ENCODE data around the gene FCN3. TPM values are rescaled to one million over a fixed set of nuclear protein-coding genes. Genes with fewer than 3 reads are reported as not detected.
A peak's percentile ranks its signal among the peaks of the same experiment; 100 is the strongest.

Gene FCN3
- total RNA-seq, 1 donor from 2014 or later = not detected

DNA sequence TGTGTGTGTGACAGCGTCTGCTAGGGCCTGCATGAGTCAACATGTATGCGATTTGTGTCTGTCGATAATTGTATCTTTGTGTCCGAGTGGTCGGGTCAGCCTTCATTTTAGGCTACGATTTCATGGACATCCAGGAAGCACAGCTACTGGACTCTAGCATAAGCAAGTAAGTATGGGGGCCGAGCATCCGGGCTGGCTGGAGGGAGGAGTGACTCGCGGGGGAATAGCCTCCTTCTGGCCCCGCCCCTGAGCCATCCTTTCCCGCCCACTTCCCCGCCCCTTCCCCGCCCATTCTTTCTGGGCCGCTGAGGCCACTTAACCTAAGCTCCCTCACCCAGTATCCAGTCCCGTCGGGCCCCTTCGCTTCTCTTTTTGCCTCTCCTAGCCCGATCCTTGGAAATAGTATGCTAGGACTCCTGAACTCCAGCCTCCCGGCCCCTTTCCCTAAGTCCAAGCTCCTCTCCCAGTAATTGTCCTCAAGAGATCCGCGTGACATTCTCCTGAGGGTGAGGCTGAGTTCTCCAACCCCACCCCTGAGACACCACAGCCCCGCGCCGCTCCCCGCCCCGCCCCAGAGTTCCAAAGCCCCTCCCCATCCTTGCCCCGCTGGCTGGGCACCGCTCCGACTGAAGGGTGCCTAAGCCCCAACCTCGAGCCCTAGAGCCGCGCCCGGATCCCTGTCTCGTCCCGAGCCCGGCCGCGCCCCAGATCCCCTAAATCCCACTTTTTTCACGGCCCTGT, 9.1 kb downstream of the FCN3 start:
- Mint-ChIP-seq H3K4me1 (peaks cover 44% of the 10 kb centered on the region), H3K27me3 (ENCODE audit: low read depth) (peaks cover 8% of the 10 kb centered on the region), H3K9me3 (no peaks in the 10 kb centered on the region), H3K27ac (ENCODE audit: unreplicated experiment) (peak overlapping the region; percentile 92), H3K36me3 (ENCODE audit: low read depth) (no peaks in the 10 kb centered on the region), H3K4me3 (peak overlapping the region; percentile 94)
- peak; percentile 76 for DNase-seq (ENCODE audit: low read depth, low spot score)
- TF ChIP-seq, protein P1, sequence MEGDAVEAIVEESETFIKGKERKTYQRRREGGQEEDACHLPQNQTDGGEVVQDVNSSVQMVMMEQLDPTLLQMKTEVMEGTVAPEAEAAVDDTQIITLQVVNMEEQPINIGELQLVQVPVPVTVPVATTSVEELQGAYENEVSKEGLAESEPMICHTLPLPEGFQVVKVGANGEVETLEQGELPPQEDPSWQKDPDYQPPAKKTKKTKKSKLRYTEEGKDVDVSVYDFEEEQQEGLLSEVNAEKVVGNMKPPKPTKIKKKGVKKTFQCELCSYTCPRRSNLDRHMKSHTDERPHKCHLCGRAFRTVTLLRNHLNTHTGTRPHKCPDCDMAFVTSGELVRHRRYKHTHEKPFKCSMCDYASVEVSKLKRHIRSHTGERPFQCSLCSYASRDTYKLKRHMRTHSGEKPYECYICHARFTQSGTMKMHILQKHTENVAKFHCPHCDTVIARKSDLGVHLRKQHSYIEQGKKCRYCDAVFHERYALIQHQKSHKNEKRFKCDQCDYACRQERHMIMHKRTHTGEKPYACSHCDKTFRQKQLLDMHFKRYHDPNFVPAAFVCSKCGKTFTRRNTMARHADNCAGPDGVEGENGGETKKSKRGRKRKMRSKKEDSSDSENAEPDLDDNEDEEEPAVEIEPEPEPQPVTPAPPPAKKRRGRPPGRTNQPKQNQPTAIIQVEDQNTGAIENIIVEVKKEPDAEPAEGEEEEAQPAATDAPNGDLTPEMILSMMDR (conservative IDR thresholded peaks at IDR 0.05) = no peak

DNA sequence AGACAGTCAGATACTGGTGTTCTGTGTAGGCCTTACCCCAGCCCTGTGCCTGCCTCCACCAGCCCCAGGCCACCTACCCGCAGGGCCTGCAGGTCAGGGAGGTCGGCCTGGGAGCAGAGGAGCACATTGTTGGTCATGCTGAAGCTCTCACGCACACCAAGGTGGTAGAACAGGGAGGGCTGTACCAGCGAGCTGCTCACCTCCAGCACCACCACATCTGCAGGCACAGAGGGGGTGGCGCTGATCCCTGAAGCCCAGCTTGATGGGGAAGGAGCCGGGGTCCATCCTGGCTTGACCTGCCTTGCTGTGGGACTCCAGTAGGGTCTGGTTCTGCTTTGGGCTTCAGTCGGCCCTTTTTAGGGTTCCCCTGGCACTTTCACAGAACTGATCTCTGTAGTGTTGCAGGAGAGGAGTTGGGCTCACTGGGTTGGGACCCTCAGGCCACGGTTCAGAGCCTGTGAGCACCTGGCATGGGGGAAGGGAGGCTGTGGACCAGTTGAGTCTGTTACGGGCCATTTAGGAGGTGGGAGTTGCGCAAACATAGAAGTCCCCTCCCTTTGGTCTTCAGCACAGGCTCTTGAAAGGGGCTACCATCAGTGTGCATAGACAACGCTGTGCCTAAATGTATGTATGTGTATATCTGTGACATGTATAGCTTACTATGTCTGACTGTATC, 9.8 kb downstream of the FCN3 start:
- H3K27me3 Mint-ChIP-seq (ENCODE audit: low read depth) = peaks cover 14% of the 10 kb centered on the region
- TF ChIP-seq, protein P1 (conservative IDR thresholded peaks at IDR 0.05) = no peak
- H3K4me3 Mint-ChIP-seq = peak overlapping the region; percentile 94
- peaks cover 48% of the 10 kb centered on the region for H3K4me1 Mint-ChIP-seq
- no peaks in the 10 kb centered on the region for H3K9me3 Mint-ChIP-seq
- no peaks in the 10 kb centered on the region for H3K36me3 Mint-ChIP-seq (ENCODE audit: low read depth)
- DNase-seq (ENCODE audit: low read depth, low spot score) = no peak
- H3K27ac Mint-ChIP-seq (ENCODE audit: unreplicated experiment) = peak overlapping the region; percentile 92

DNA sequence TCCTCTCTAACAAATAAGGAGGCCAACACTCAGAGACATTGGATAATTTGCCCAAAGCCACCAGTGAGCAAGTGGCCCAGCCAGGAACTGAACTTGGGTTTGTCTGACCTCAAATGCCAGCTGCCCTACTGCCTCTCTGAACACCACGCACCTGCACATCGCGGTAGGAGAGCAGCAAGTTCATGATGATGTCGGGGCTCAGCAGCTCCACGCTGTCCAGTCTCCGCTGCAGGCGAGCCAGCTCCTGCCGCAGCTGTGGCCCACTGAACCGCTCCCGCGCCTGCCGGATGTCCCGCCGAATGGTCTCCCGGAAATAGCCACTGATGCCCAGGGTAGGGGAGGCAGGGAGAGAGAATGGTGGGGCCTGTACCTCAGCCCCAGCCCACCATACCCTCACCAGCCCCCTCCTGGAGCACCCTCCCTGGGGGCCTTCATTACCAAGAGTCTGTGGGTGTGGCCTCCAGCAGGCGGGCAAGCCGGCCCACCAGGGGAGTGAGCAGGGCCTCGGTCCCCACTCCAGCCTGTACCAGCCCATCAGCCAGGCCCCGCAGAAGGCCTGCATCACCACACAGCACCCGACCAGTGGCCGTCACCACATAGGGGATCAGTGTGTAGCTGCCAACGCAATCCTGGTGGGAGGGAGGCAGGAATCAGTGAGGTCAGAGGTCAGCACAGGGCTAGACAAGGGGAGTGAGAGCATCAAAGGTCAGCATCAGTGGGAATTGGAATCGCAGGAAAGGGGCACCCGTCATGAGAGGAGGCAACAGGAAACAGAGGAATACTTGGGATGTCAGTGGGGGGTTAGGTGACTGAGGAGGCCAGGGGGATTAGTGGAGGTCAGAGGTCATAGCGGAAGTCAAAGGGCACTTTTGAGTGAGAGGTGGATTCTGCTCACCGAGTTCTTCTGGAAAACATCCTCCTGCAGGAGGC, 10.6 kb downstream of the FCN3 start:
- no peak overlapping the region for H3K27ac Mint-ChIP-seq (ENCODE audit: unreplicated experiment)
- TF ChIP-seq, protein P1 (conservative IDR thresholded peaks at IDR 0.05) = no peak
- H3K9me3 Mint-ChIP-seq = no peaks in the 10 kb centered on the region

DNA sequence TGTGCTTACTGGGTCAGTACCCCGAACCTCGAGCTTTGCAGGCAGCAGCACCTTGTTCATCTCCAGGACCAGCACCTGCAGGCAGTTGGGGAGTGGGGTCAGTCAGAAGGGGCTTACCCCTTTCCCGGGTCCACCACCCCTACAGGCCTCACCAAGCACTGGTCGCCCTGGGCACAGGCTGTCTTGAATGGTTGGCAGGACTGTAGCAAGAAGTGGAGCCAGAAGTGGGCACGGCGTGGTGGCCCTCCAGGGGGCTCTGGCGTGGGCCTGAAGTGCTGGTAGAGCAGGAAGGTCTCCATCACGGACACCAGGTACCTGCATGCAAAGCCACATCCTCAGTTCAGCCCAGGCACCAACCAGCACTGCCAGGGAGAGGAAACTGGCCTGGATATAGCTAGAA, 13.1 kb downstream of the FCN3 start:
- Mint-ChIP-seq H3K36me3 (ENCODE audit: low read depth) (no peaks in the 10 kb centered on the region), H3K27me3 (ENCODE audit: low read depth) (peaks cover 36% of the 10 kb centered on the region), H3K9me3 (no peaks in the 10 kb centered on the region), H3K4me3 (no peak overlapping the region), H3K4me1 (peaks cover 41% of the 10 kb centered on the region), H3K27ac (ENCODE audit: unreplicated experiment) (no peak overlapping the region)
- TF ChIP-seq, protein P1 (conservative IDR thresholded peaks at IDR 0.05) = no peak
- no peak for DNase-seq (ENCODE audit: low read depth, low spot score)

More for the DNA sequence above, 10.6 kb downstream of the FCN3 start:
- no peak for DNase-seq (ENCODE audit: low read depth, low spot score)
- Mint-ChIP-seq H3K4me1 (peaks cover 51% of the 10 kb centered on the region), H3K27me3 (ENCODE audit: low read depth) (peaks cover 22% of the 10 kb centered on the region), H3K4me3 (peak overlapping the region; percentile 69), H3K36me3 (ENCODE audit: low read depth) (no peaks in the 10 kb centered on the region)

DNA sequence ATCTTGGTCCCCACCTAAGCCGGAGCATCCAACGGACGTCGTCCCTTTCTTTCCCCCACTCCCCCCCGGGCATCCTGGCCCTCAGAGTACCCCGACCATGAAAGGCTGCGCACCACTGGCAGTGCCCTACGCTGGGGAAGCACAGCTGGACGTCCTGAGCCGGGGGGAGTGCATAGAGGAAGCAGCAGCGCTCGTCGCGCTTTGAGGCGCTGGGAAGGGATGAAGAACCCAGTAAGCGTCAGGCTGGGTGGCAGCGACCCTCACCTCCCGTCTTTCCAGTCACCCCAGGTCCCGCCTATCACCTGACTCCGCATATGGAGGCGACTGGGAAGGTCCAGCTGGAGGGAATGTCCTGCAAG, 13.6 kb downstream of the FCN3 start:
- Mint-ChIP-seq H3K4me3 (peak overlapping the region; percentile 19), H3K27ac (ENCODE audit: unreplicated experiment) (no peak overlapping the region), H3K4me1 (peaks cover 41% of the 10 kb centered on the region), H3K36me3 (ENCODE audit: low read depth) (no peaks in the 10 kb centered on the region), H3K9me3 (no peaks in the 10 kb centered on the region), H3K27me3 (ENCODE audit: low read depth) (peaks cover 36% of the 10 kb centered on the region)
- TF ChIP-seq, protein P1 (conservative IDR thresholded peaks at IDR 0.05) = no peak
- DNase-seq (ENCODE audit: low read depth, low spot score) = no peak

Data from neural crest cell (in vitro differentiated cells).